AG09319 (cell line): ENCODE measurements around the gene BBS9.
"Not testable (repeated sequence)": the region's sequence is repeated elsewhere in the genome, so short reads cannot be mapped to it uniquely, and the experiment has no call there.

Experiments used
- DNase-seq: peaks from one replicate; pipeline ENCODE4 v3.0.0-alpha.2; 2010; ENCODE audit warnings: low read depth; ENCODE audit errors: extremely low read depth
- TF ChIP-seq, protein P1 (sequence below): IDR thresholded peaks from 2 replicates; pipeline ENCODE4 v1.5.1; 2011; ENCODE audit warnings: low read depth, mild to moderate bottlenecking, inconsistent platforms, low read length, moderate library complexity

Gene BBS9

GRCh38 chr7:33463131-33463530, 333.8 kb downstream of the BBS9 start:
- TF ChIP-seq, protein P1, sequence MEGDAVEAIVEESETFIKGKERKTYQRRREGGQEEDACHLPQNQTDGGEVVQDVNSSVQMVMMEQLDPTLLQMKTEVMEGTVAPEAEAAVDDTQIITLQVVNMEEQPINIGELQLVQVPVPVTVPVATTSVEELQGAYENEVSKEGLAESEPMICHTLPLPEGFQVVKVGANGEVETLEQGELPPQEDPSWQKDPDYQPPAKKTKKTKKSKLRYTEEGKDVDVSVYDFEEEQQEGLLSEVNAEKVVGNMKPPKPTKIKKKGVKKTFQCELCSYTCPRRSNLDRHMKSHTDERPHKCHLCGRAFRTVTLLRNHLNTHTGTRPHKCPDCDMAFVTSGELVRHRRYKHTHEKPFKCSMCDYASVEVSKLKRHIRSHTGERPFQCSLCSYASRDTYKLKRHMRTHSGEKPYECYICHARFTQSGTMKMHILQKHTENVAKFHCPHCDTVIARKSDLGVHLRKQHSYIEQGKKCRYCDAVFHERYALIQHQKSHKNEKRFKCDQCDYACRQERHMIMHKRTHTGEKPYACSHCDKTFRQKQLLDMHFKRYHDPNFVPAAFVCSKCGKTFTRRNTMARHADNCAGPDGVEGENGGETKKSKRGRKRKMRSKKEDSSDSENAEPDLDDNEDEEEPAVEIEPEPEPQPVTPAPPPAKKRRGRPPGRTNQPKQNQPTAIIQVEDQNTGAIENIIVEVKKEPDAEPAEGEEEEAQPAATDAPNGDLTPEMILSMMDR, result no peak
- no peak for DNase-seq

DNA sequence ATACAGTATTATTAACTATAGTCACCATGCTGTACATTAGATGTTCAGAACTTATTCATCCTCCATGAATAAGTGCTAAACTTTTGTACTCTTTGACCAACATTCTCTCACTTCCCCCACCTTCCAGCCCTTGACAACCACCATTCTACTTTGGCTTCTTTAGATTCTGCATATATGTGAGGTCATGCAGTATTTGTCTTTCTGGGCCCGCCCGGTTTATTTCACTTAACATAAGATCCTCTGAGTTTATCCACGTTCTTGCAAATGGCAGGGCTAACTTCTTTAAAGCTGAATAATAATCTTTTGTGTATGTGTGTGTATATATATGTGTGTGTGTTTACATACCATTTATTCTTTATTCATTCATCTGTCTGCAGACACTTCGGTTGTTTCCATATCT, 336.8 kb downstream of the BBS9 start:
- DNase-seq, result no peak
- TF ChIP-seq, protein P1, result no peak

GRCh38 chr7:33471636-33472242, 342.4 kb downstream of the BBS9 start:
- no peak for DNase-seq
- TF ChIP-seq, protein P1, result no peak

GRCh38 chr7:33472348-33473025, 343.1 kb downstream of the BBS9 start:
- no peak for DNase-seq
- TF ChIP-seq, protein P1, result no peak

GRCh38 chr7:33477719-33478480, 348.5 kb downstream of the BBS9 start:
- TF ChIP-seq, protein P1, result no peak
- no peak for DNase-seq

DNA sequence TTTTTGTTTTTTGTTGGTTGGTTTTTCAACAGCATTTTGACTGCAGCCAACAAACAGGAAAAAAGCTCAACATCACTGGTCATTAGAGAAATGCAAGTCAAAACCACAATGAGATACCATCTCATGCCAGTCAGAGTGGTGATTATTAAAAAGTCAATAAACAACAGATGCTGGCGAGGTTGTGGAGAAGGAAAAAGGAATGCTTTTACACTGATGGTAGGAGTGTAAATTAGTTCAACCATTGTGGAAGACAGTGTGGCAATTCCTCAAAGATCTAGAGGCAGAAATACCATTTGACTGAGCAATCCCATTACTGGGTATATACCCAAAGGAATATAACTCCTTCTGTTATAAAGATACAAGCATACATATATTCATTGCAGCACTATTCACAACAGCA, 355.1 kb downstream of the BBS9 start:
- DNase-seq, result not testable (repeated sequence)

DNA sequence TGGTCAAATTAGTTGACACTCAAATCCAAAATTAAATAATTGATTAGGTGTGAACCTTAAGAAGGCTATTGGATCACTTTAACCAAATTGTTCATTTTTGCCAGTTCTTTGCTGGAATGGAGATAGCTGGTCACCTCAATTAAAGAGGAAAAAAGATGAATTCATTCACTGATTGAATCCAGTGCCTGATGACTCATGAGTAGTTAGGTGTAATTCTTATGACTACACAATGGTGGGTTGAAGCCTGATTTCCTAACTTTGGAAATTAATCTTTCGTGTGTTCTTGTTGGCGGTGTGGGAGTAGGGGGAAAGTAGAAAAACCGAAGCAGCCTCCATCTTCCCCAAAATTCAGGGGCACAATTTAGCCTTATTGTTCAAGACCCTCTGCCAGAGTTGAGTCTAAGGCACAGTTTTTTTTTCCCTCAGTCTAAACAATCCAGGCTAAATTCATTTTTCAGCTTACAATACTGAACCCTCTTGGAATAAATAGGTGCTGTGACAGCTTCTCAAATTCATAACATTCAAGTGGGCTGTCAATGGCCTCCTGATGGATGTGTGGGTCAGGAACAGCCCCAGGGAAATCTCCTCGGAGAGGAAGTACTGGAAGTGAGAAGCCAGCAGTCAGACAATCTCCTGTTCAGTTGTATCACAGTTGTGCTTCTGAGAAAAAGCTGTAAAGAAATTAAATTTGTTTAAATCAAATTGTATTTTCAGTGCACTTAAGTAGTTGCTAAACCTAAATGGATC, 356.6 kb downstream of the BBS9 start:
- TF ChIP-seq, protein P1, result no peak
- no peak for DNase-seq
